Fibroblast of skin of right quadriceps (primary cell): ENCODE data around the gene GRM2.

Experiments
- DNase-seq: peaks from one replicate; pipeline ENCODE4 v3.0.0-alpha.2; 2013

GRM2 gene

DNA sequence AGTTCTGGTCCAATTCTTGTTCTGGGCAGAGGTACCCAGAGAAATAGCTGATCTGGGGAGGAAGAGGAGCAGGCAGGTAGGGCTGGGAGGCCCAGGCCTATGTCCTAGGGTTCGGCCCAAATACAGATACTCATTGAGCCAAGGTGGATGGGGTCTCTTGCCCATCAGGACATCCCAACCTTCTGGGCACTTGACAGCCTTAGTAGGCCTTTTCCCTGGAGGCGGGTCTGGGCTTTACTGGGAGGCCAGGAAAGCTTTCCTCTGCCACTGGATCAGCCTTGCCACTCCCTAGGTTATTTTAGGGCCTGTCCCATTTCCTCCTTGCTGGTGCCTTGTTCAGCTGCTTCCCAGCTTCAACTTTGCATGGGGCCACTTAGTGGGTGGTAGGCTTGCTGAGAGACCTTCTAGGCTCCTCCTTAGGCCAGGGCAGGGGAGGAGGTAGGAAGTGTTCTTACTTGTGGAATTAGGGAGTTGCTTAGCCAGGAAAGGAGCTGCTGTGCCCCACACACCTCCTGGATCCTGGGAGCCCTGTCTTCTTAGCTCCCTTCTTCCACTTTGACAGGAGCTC, 26.1 kb upstream of the GRM2 start:
- DNase-seq: no peak

DNA sequence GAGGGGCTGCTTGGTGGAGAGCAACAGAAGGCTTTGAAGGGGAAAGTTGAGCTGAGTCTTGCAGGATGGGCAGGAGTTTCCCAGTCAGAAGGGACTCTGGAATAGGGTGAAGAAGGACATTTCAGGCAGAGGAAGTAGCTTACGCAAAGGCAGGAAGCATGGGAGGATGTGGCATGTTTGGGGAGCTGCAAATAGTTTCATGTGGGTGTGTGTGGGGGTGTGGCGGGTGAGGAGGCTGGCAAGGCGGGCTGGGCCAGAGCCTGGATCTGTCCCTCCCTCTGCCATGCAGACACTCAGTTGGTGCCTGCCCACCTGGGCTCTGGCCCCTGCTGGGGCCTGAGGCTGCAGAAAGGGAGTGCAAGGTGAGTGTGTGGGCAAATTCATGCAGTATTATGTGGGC, 25.4 kb upstream of the GRM2 start:
- DNase-seq: no peak

DNA sequence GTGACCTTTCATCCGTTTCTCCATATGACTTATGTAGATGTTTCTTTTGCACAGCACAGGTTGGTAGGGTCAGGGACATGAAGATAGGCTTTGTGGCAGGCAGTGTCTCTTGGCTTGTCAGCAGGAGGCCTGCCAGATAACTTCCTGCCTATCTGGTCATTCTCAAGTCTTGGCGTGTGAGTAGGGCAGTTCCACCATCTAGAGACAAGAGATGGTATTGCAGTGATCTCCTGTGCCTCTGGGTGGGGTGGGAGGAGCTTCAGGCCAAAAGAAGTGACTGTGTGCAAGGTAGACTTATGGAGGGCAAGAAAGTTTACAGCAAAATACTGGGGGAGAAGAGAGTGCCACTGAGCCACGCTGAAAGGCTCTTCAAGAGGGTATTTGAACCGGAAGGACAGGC, 24.8 kb upstream of the GRM2 start:
- peak; percentile 82 for DNase-seq

DNA sequence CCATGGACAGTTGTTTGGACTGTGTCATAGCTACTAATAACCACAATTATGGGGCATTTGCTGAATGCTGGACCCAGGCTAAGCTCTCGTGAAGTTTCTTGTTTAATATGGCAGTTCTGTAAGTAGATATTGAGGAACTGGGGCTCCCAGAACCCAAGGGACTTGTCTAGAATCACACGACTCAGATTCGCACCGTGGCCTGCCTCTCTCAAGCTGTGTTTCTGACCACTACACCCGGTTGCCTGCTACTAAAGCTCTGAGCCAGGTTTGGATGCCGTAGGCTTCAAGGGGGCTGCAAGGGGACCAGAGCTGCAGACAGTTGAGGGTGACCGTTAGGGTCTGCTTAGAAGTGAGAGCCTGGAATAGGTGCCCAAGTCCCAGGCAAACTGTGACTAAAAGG, 24.3 kb upstream of the GRM2 start:
- no peak for DNase-seq

DNA sequence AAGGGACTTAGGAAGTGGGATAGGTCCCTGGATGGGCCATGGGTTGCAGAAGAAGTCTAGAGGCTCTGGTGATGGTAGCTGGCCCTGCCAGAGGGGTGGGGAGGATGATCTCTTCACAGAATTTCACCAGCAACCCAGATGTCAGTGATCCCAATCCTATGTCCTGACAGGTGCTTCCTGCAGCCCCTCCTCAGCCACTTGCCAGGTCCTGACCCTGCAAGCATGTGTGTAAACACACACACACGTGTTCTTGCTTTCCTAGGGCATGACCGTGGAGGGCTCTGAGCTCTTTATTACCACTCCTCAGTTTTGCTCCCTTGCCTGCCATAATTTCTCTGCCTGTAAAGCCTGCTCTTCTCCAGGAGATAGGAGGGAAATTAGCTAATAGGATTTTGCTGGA, 23.3 kb upstream of the GRM2 start:
- DNase-seq: no peak

DNA sequence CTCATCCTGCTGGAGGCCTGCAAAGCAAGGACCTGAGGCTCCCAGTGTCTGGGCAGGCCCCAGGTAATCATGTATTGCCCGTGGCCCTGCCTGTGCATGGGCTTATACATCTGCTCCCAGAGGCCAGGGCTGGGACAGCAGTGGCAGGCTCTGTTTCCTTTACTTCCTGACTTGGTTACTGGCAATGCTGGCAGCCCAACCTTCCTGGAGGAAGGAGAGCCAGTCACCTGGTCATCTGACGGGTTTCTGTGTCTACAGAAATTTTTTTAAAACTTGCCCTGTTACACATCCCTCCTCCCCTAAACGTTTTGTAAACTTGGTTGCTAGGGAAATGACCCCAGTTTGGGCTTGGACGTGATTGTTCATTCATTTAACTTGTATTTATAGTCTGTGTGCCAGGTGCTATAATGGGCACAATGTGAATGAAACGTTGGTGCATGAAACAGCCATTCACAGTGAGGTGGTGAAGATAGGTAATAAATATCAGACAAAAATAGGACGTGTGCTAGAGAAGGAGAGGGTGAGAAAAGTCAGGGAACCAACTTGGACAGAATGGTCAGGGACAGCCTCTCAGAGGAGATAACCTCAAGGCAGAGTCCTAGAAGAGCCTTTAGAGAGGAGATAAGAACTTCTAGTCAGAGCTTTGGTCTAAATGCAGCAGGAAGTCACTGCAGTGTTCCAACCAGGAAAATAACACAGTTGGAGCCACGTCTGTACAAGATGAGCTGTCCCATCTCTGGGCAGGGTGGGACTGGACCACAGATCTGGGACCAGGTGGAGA, 21.7 kb upstream of the GRM2 start:
- DNase-seq: no peak

DNA sequence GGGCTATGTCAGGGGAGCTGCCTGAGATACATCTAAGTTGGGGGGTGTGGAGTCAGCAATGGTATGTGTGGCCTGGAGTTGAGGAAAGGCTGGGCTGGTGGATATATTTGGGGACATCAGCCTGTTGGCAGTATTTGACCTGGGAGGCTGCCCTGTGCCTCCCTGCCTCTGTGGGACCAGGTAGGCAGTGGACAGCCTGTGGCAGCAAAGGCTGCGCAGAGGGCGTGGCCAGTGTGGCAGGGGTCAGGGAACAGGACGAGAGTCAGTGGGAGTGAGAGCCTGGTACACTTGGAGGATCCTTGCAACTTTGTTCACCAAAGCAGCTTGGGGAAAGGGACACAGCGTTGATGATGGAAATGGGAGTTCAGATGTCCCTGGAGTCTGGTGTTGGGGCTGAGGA, 20.8 kb upstream of the GRM2 start:
- DNase-seq: no peak

DNA sequence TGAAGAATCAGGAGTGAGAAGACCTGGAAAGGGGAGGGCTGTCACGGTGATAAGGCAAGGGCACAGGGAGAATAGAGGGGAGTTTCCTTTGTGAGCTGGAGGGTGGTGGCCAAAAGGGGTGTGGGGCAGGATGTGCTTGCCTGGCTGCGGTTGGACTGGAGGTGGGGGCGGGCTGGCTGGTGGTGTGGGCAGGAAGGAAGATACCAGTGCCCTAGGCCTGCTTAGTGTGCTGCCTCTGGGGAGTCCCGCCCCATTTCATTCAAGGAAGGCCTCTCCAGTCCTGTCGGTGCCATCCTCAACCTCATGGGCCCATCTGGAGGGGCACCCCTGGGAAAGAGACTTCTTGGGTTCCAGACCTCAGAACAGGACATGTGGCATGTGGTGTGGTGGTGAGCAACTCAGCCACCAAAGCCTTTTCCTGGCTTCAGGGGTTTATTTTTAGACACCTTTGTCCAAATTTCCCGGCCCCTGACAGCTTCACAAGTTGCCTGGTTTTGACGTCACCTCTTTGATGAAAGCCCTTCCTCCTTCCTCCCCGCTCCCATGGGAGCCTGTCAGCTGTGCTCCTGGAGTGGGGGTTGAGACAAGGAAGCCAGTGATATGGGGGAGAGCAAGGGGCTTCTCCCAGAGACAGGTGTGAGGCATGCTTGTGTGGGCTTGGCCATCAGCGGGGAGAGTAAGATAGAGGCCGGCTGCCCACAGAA, 20.2 kb upstream of the GRM2 start:
- peak; percentile 31 for DNase-seq

DNA sequence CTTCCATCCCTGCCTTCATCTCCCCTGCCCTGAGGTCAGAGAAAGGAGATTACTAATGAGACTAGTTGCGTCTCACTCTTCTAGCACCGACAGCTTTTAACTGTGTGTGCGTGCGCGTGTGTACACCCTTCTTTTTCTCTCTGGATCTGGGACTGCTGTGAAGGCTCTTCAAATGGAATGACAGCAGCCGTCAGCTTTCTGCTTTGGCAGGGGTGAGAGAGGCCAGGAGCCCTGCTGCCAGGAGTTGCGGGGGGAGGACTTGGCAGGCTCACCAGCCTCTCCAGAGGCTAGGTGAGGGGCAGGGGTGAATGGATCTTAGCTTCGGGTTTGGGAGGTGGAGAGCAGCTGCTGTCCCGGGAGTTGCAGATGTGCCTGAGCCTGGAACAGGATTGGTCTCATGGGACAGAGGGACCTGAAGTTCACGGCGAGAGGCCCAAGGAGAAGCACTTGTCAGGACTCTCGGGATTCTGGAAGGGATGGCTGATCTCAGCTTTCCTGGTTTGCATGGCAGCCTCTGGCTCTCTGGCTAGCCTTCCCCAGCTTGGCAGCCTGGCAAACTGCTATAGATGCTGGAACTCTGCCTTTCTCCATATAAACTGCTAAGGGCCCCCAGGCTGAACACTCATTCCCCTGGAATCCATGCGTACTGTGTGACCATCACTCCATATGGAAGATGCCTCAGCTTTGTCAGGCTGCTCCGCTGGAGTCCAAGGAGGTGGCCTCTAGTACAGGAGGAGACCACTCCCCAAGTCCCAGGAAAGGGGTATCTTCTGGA, 19.2 kb upstream of the GRM2 start:
- peak; percentile 39 for DNase-seq

DNA sequence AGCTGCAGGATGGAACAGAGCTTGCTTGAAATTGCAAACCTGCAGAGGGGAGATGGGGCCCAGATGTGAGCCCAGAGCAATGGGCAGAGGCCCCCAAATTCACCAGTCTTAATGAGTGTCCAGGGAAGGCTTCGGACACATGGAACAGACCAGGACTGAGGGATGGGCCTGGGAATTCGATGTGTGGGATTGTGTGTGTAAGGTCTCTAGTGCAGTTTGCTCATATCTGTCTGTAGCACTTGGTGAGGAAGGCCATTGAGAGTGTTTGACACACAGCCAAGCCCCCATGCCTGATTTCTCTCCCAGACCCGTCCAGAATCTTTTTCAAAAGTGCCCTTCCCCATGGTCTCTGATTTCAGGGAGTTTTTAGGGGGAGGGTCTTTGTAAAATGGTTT, 18.7 kb upstream of the GRM2 start:
- DNase-seq: no peak

DNA sequence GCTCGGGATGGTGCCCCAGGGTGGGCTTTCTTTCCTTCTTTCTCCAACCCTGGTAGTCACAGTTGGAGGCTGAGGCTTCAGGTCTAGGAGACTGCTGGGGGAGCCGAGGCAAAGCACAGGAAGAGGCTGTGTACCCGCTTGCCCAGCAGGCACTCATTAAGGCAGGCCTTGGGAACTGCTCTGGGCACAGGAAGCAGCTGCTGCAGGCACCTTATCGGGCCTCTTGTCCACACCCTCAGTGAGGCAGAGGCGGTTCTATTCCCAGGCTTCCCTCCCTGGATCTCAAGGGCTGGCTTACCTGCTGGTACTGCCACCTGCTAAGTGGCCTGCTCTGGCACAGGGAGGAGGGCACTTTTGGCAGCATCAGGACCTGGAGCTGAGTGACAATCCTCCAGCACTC, 15.8 kb upstream of the GRM2 start:
- DNase-seq: no peak

DNA sequence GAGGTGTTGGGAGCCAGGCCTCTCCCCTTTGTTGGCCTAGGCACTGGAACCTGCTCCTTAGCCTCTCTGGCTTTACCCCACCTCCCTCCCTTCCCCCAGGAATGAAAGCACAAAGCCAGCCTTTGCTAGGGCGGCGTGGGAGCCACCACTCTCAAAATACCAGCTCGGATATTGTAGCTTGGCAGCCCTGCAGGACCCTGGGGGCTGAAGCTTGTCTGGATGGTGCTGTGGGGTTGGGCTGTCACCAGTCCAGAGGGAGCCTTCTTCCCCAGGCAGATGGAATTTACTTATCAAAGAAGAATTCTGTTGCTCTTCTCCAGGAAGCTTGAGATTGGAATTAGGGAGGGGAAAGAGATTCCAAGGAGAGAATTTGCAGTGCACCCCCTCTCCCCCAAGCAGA, 14.9 kb upstream of the GRM2 start:
- no peak for DNase-seq

DNA sequence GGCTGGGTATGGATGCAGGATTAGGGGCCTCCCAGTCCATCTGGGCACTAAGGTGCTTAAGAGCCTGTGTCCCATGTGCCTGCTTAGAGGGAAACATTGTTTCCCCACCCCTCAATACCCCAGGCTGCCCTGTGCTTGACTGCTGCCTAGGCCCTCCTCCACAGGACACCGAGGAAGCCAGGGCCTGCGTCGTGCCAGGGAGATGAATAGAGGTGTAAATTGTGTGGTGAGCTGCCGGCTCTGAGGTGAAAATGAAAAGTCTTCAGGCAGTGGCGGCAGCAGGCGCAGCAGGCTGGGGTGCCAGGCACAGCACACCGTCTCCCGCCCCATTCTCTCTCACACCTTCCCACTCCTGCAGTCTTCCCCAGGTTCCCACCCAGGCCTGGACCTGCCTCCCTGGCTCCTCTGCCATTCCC, 13.9 kb upstream of the GRM2 start:
- DNase-seq: no peak

DNA sequence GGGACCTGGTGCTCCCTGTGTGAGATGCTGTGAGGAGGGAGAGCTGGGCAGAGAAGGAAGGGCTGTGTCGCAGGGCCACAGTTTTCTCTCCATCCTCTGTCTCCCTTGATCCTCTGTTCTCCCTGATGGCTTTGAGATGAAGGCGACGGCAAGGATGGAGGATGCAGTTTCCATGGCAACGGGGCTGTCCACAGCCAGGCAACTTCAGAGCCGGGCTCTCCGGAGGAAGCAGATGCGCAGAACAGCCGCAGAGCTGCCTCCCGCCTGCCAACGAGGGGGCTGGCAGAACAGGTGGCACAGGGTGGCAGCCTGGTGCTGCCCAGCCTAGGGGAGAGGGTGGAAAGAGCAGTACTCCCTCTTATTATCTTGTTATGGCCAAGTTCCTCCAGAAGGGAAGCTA, 9.9 kb upstream of the GRM2 start:
- DNase-seq: no peak

DNA sequence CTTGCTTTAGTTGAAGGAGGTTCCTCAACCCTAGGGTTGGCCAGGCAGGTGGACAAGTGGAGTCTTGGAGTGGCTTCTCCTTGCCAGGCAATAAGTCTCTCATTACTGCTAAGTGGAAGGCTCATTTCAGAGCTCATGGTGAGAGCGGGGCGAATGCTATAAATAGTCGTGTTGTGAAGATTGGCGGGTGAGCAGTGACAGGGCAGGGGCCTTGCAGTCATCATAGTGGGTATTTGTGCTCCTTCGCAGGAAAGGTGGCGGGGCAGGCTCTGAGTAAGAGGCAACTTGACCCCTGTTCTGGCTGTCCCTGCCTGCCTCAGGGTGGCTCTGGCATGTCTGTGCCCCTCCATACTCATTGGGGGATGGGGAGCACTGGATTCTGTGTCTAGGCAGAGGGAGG, 8.7 kb upstream of the GRM2 start:
- DNase-seq: no peak

DNA sequence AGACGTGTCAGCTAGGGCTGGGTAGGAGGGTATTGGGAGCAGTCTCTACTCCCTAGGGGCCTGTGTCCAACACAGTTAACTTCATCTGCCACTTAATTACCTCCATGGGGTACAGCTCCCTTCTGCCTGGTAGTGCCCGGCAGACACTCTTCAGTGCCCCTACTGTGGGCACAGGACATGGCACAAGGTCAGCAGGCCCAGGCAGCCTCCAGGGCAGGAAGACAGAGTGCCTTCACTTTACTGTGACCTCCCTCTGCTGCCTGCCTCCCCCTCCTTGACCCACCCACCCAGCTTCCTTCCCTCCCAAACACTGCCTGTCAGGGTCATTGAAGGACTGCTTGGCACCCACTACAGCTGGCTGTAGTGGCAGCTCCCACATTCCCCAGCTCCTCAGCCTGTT, 6.5 kb upstream of the GRM2 start:
- DNase-seq: no peak

DNA sequence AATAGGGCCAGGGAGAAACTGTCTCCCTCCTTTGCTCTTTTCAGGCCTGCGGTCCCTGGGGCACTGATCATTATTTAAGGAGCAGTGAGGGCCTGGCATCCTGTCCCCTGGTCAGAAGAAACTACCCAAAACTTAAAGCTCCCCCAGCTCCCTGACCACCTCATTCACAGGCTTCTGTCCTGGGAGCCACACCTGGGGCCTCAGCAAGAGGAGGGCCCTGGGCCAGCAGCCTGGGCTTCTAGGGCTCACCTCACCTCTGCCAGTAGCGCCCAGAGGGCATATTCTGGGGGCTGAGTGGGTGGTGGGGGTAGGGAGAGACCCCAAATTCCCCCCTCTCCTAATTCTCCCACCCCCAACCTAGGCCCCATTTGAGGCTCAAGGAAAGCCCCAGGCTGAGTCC, 4.7 kb upstream of the GRM2 start:
- no peak for DNase-seq

DNA sequence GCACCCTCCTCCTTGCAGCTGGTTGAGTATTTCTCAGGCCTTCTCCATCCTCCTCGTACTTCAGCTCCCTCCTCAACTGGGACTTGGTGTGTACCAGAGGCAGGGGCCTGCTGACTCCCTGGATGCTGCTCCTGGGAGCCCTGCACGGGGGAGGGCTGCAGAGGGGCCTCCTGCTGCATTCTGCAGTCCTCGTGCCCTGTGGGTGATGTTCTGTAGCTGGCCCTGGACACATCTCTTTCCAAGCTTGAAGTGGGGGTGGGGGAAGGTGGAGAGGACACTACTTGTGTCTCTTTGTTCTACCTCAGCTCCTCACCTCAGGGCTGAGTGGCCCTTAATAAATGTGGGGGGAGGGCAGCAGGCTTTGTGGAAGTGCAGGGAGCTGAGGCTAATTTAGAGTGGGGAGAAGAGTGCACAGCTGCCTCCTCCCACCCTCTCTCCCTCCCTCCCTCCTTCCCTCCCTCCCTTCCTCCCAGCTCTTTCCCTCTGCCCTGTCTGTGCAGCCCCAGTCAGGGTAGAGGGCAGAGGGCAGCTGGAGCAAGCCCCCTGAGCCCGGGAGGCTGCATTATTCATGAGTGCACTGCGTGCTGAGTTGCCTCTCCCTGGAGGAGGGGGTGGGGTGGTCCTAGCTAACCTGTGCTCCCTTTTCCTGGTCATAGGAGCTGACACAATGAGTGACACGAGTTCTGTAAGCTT, 3.7 kb upstream of the GRM2 start:
- DNase-seq: no peak

DNA sequence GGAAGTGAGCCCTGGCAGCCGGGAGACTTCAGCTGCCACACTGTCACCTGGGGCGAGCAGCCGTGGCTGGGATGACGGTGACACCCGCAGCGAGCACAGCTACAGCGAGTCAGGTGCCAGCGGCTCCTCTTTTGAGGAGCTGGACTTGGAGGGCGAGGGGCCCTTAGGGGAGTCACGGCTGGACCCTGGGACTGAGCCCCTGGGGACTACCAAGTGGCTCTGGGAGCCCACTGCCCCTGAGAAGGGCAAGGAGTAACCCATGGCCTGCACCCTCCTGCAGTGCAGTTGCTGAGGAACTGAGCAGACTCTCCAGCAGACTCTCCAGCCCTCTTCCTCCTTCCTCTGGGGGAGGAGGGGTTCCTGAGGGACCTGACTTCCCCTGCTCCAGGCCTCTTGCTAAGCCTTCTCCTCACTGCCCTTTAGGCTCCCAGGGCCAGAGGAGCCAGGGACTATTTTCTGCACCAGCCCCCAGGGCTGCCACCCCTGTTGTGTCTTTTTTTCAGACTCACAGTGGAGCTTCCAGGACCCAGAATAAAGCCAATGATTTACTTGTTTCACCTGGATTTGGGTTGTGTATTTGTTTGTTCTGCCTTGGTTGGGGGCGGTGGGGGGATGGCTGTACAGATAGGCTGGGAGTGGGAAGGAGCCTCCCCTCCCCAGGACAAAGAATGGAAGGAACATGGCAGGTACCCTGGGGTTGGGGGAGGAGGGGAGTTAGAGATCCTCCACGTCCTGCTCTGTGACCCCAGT, 2.9 kb upstream of the GRM2 start:
- no peak for DNase-seq

DNA sequence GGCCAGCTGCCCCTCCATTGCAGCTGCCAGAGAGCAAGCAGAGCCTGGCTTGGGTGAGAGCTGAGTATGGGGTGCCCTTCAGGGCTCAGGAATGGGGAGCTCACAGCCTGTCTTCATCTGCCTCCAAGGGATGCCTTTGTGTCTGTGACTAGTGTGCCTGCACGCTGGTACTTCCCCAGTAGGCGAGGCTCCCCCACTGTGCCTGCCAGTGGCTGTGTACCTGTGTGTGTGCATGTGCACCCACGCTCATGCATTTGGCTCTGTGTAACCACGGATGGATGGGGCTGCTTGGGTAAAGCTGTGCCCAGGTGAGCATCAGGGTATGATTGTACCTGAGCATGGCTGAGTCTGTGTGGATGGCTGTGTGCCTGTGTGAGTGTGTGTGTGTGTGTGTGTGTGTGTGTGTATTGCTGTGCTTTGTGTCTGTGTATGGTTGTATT, 2.3 kb upstream of the GRM2 start:
- no peak for DNase-seq

DNA sequence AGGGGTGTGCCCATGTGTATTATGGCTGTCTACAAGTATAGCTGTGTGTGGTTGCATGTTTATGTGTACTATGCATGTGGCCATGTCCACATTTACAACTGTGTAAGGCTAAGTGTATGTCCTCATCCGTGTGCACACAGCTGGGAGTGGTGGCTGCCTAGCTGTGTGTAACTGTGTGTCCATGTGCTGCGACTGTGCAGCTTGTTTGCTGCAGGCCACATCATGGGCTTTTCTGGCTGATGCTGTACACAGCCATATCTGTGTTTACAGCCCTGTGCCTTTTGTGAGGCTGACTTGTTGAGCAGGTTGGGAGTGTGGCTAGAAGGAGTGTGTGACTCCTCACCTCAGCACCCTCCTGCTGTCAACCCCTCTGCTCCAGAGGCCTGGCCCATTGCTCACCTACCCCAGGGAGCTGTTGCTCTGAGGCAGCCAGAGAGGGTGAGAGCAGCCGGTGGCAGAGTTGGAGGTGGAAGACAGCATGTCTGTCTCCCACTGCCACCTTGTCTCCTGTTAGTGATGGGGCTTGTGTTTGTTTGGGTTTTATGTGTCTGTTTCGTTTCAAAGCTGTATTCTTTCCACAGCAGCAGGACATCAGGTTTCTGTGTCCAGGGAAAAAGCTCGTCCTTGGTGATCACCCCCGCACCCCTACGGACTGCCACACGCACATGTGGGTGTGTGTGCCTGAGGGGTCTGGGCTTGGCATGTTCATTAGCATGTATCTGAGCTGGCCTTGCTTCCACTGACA, 1.4 kb upstream of the GRM2 start:
- no peak for DNase-seq
